Mucosa of gallbladder (tissue), 1 donor: Measurements from ENCODE around the gene PRMT7. TPM values are rescaled to one million over a fixed set of nuclear protein-coding genes. Genes with fewer than 3 reads are reported as not detected.
A peak's percentile ranks its signal among the peaks of the same experiment; 100 is the strongest.

Experiments used
- DNase-seq: peaks from one replicate; pipeline ENCODE4 v3.0.0-alpha.2; 2020; ENCODE audit warnings: low spot score
- total RNA-seq: library from RNA; stranded (reverse); gene quantifications from one replicate; pipeline ENCODE4 v1.2.1, GENCODE V29; 2021
- donor health status: DM: no; HTN: no; CAD: no.

The PRMT7 gene
- total RNA-seq, 1 donor from 2014 or later, result 34.3 TPM

GRCh38 chr16:68393333-68393732 lies 82.5 kb downstream of the PRMT7 start:
- no peak for DNase-seq

DNA sequence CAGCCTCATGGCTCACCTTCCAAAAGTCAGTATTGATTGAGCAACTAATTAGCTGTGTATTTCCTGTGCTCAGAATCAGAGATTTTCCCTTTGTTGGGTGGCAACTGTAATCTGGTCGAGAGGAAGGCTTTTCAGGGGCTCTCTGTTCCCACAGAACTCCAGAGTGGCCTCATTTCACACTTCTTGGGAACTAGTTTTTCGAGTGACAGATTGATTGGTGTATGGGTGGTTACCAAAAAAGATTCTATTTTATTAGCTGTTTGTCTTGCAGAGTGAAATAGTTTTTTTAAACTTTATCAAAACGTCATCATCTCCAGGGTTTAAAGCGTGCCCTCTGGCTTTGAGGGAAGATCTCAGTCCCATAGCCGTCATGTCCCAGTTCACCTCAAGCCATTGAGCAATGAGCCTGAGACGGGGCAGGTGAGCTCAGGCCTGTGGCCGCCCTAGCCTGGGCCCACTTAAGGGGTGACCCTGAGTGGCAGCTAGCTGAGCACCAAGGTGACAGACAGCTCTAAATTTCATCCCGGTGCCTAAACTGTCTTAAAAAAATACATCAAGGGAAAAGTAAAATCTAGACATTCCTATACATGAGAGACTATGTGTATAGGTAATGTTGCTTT lies 84.5 kb downstream of the PRMT7 start:
- no peak for DNase-seq

GRCh38 chr16:68395815-68396214 lies 85.0 kb downstream of the PRMT7 start:
- DNase-seq, result no peak

GRCh38 chr16:68396481-68396880 lies 85.7 kb downstream of the PRMT7 start:
- DNase-seq, result peak; percentile 68

- DNase-seq, result no peak
Observed at GRCh38 chr16:68397710-68398201, 86.9 kb downstream of the PRMT7 start.

GRCh38 chr16:68399456-68399855 lies 88.6 kb downstream of the PRMT7 start:
- DNase-seq, result no peak

DNA sequence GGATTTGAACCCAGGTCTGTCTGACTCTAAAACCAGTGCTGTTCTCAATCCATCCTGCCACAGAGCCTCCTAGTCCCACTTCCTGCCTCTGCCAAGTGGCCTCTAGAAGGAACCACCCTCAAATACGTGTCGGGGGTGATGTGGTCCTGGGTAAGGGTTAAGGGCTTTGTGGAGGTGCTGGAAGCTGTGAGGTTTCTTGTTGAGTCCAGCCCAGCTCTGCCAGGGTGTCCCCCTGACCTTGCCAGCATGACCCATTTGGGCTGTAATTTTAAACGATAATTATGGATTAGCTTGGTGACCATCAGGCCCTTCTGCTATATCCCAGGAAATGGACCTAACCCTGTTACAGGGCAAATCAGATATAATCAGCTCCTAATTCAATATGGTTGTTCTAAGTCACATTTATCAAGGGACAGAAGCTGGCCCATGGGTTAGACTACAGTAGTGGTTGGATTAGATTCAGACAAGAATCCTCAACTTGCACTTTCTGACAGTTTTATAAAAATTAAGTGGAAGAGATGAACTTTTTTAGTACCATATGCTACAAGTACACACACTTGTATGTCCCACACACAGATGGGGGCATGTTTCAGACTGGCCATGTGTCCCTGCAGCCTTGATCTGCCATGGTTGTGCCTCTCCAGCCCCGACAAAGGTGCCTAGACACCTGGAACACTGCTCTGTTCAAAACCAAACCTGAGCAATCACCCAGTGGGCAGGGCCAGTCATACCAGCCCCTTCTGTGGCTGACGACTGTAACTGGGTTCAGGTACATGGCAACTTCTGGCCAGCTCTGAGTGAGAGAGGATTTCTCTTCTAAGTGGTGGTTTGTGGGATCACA lies 89.5 kb downstream of the PRMT7 start:
- DNase-seq, result no peak

- DNase-seq, result no peak
Observed at GRCh38 chr16:68400924-68401460, 90.2 kb downstream of the PRMT7 start.

- no peak for DNase-seq
Observed at GRCh38 chr16:68401871-68402747, 91.3 kb downstream of the PRMT7 start.

DNA sequence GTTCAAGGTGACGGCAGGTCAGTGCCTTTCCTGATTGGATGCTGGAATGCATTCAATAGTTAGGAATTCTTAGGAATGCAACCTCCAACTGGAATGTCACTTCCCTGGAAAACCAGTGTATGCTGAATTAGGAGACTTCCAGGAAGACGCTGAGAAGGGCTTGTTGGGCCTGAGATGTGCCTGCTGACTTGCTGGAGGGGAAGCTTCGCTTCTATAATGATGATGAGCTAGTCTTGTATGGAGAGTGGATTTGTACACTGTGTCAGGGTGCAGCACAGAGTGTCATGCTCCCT lies 91.9 kb downstream of the PRMT7 start:
- DNase-seq, result no peak

- no peak for DNase-seq
Observed at GRCh38 chr16:68403177-68403576, 92.4 kb downstream of the PRMT7 start.

DNA sequence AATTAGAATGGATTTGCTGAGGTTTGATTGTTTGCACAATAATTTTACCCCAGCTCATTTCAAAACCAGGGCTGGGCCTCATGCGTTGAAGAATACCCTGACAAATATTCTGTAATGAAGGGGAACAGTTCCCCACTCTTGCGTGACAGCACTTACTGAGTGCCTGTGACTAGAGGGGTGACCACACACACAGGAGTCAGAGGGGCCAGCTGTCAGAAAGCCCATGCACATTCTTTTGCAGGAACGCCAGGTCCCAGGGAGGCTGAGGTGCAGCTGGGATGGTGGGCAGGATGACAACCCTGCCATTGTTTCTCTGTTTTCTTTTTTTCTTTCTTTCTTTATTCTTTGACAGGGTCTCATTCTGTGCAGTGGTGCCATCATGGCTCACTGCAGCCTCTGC lies 92.9 kb downstream of the PRMT7 start:
- no peak for DNase-seq

- DNase-seq, result no peak
Observed at GRCh38 chr16:68404736-68405345, 94.0 kb downstream of the PRMT7 start.

DNA sequence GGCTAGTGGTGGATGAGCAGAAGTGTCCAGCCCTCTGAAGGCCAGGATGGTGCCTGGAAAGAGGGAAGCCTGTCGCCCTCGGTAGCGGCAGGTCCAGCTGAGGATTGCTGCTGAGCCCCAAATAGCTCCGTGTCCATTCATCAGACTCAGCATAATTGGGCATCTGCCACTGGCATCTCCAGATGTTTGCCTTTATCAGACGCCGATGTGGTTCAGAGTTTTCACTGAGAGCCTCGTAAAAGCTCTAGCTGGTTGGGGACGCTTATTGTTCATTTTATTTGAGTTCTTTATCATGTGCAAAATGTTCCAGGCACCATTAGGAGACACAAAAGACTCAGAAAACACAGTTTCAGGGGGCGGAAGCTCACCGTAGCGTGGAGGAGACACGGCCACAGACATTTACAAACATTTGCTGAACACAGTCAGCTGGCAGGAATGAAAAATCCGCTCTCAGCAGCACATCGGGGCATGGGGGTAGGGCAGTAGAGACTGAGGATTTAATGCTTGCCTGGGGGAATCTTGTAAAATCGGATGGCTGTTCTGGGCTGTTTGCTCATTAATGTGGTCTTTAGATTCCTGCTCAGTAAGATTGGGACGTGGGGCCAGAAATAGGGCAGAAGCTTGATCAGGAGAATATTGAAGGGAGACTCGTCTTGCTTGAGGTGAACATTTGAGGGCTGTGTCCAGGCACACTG lies 95.8 kb downstream of the PRMT7 start:
- no peak for DNase-seq

Other genes starting within 250 kb of the PRMT7 start
- 46.5 TPM for gene NFATC3, start 225.6 kb upstream of the PRMT7 start, total RNA-seq
- gene ESRP2, start 74.9 kb upstream of the PRMT7 start, total RNA-seq, result 67.0 TPM
- gene PLA2G15, start 65.6 kb upstream of the PRMT7 start, total RNA-seq, result 19.1 TPM
- gene SLC7A6, start 46.5 kb upstream of the PRMT7 start, total RNA-seq, result 13.6 TPM
- gene SLC7A6OS, start 73 bp upstream of the PRMT7 start, total RNA-seq, result 15.6 TPM
- 225 TPM for gene SMPD3, start 137.5 kb downstream of the PRMT7 start, total RNA-seq
- 24.2 TPM for gene ZFP90, start 228.3 kb downstream of the PRMT7 start, total RNA-seq